ENCODE results near the gene PAQR9. TPM values are rescaled to one million over a fixed set of nuclear protein-coding genes. Genes with fewer than 3 reads are reported as not detected.

Gene PAQR9
- total RNA-seq, 1 donor from 2014 or later = not detected

DNA sequence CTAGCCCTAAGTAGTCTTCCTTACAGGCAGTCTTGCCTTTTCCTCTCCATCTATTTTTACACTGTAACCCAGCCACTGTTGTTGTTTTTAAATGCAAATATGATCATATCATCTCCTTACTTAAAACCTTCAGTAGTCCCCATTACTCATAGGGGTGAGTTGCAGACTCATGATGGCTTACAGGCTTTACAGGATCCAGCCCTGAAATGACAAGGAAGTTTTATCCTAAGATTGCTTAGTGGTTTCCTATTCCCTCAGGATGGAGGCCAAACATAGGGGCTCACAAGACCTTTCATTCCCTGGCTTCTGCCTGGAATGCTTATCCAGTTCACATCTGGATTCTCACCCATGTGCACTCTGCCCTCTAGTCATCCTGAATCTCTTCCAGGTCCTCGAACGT is 46.9 kb downstream of the PAQR9 start:
- peaks cover 3% of the 10 kb centered on the region for H3K4me1 Mint-ChIP-seq (ENCODE audit: low read depth)
- no peaks in the 10 kb centered on the region for H3K9me3 Mint-ChIP-seq
- DNase-seq (ENCODE audit: low spot score) = no peak
- H3K36me3 Mint-ChIP-seq (ENCODE audit: low read depth) = no peaks in the 10 kb centered on the region
- no peak overlapping the region for H3K4me3 Mint-ChIP-seq (ENCODE audit: low read depth)
- H3K27ac Mint-ChIP-seq = no peak overlapping the region
- intact Hi-C loops (cut with micrococcal nuclease) = no loop called here
- H3K27me3 Mint-ChIP-seq (ENCODE audit: low read depth) = peaks cover 38% of the 10 kb centered on the region

GRCh38 chr3:142915636-142916035 is 47.8 kb downstream of the PAQR9 start:
- H3K27me3 Mint-ChIP-seq (ENCODE audit: low read depth) = peaks cover 44% of the 10 kb centered on the region
- peaks cover 3% of the 10 kb centered on the region for H3K4me1 Mint-ChIP-seq (ENCODE audit: low read depth)
- intact Hi-C loops (cut with micrococcal nuclease) = no loop called here
- H3K27ac Mint-ChIP-seq = no peak overlapping the region
- H3K36me3 Mint-ChIP-seq (ENCODE audit: low read depth) = no peaks in the 10 kb centered on the region
- H3K9me3 Mint-ChIP-seq = no peaks in the 10 kb centered on the region
- H3K4me3 Mint-ChIP-seq (ENCODE audit: low read depth) = no peak overlapping the region
- DNase-seq (ENCODE audit: low spot score) = no peak

DNA sequence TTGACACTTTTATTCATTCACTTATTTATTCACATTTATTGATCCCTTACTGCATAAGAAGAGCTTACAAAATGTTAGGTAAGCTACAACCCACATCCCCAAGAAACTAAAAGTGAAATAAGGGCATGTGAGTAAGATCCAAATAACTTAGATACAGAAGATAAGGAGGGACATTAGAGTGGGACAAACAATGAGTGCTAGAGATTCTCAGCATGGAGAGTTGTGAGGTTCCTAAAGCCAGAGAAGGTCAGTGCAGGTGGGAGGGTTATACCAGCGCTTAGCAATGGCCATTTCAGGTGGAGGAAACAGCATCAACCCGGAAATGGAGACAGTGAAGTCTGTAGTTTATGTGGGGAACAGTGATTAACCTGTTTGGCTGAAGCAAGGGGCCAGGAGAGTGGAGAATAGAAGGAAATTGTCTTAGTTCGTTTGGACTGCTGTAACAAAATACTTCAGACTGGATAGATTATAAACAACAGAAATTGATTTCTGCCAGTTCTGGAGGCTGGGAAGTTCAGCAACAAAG is 49.1 kb downstream of the PAQR9 start:
- H3K4me1 Mint-ChIP-seq (ENCODE audit: low read depth) = peaks cover 3% of the 10 kb centered on the region
- peaks cover 41% of the 10 kb centered on the region for H3K27me3 Mint-ChIP-seq (ENCODE audit: low read depth)
- H3K27ac Mint-ChIP-seq = no peak overlapping the region
- H3K4me3 Mint-ChIP-seq (ENCODE audit: low read depth) = no peak overlapping the region
- DNase-seq (ENCODE audit: low spot score) = no peak
- no peaks in the 10 kb centered on the region for H3K9me3 Mint-ChIP-seq
- no peaks in the 10 kb centered on the region for H3K36me3 Mint-ChIP-seq (ENCODE audit: low read depth)
- intact Hi-C loops (cut with micrococcal nuclease) = no loop called here

DNA sequence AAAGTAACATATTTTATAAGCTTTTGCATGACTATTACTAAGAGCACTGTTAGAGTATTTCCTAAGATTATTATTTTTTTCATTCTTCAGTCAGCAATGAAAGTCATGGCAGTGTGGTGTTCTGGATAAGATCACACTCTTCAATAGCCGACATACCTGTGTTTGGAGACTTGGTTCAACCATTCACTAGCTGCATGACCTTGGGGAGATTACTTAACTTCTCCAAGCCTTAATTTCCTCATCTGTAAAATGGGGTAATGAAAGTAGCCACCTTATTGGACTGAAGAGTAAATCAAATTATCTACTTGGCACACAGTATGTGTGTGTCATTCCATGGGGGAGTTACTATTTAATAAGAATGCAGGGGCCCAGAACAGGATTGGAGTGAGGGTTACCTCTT is 50.0 kb downstream of the PAQR9 start:
- peaks cover 36% of the 10 kb centered on the region for H3K27me3 Mint-ChIP-seq (ENCODE audit: low read depth)
- no peak overlapping the region for H3K27ac Mint-ChIP-seq
- H3K4me1 Mint-ChIP-seq (ENCODE audit: low read depth) = peaks cover 3% of the 10 kb centered on the region
- H3K9me3 Mint-ChIP-seq = no peaks in the 10 kb centered on the region
- no peak for DNase-seq (ENCODE audit: low spot score)
- no peak overlapping the region for H3K4me3 Mint-ChIP-seq (ENCODE audit: low read depth)
- H3K36me3 Mint-ChIP-seq (ENCODE audit: low read depth) = no peaks in the 10 kb centered on the region
- intact Hi-C loops (cut with micrococcal nuclease) = no loop called here

- Mint-ChIP-seq H3K27me3 (ENCODE audit: low read depth) (peaks cover 33% of the 10 kb centered on the region), H3K9me3 (no peaks in the 10 kb centered on the region), H3K4me3 (ENCODE audit: low read depth) (no peak overlapping the region), H3K4me1 (ENCODE audit: low read depth) (peaks cover 3% of the 10 kb centered on the region), H3K36me3 (ENCODE audit: low read depth) (no peaks in the 10 kb centered on the region), H3K27ac (no peak overlapping the region)
- no peak for DNase-seq (ENCODE audit: low spot score)
- intact Hi-C loops (cut with micrococcal nuclease) = no loop called here
Observed at GRCh38 chr3:142912402-142913172, 50.9 kb downstream of the PAQR9 start.

Other genes with a start within 250 kb of the PAQR9 start
- gene TRPC1, start 239.6 kb downstream of the PAQR9 start, total RNA-seq = 1.4 and 2.5 TPM in 2 replicates
- not detected in 2 replicates for gene PCOLCE2, start 74.6 kb downstream of the PAQR9 start, total RNA-seq
- gene U2SURP, start 37.9 kb upstream of the PAQR9 start, total RNA-seq = 176 TPM in 2 replicates
- gene CHST2, start 156.1 kb upstream of the PAQR9 start, total RNA-seq = 7.4 and 7.7 TPM in 2 replicates

Data from activated T-helper 2 cell treated with anti-CD3 and anti-CD28 coated beads, Interferon-gamma antibody, Interleukin-2, Interleukin-4, amounts not matched to agents 10 μg/mL and 5 μg/mL and 100 μg/mL, durations not matched to agents 14 hours and 24 hours and 36 hours (primary cell).